ENCODE measurements around the gene KBTBD4.
A peak's percentile ranks its signal among the peaks of the same experiment; 100 is the strongest.

The KBTBD4 gene

GRCh38 chr11:47599902-47600301 is 21.1 kb upstream of the KBTBD4 start:
- TF ChIP-seq CTCF (IDR thresholded peaks at IDR 0.05; ENCODE audit: low read depth, low read length) = no peak
- no peak overlapping the region for H3K4me3 ChIP-seq (ENCODE audit: low read depth, low read length)

DNA sequence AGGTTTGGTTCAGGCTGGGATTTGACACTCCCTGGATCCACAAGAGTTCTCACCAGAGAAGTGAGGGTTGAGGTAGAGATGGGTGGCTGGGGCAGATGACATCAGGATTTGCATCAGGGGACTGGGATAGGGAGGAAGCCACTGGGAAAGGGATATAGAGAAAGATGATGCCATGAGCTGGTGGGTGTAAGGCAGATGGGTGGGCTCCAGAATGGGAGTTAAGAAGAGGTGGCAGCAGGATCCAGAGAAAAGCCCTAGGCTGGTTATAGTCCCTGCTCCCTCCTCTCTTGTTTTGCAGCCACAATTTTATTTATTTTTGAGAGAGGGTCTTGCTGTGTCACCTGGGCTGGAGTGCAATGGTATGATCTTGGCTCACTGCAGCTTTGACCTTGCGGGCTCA is 17.2 kb upstream of the KBTBD4 start:
- TF ChIP-seq CTCF (IDR thresholded peaks at IDR 0.05; ENCODE audit: low read depth, low read length) = no peak
- no peak overlapping the region for H3K4me3 ChIP-seq (ENCODE audit: low read depth, low read length)

DNA sequence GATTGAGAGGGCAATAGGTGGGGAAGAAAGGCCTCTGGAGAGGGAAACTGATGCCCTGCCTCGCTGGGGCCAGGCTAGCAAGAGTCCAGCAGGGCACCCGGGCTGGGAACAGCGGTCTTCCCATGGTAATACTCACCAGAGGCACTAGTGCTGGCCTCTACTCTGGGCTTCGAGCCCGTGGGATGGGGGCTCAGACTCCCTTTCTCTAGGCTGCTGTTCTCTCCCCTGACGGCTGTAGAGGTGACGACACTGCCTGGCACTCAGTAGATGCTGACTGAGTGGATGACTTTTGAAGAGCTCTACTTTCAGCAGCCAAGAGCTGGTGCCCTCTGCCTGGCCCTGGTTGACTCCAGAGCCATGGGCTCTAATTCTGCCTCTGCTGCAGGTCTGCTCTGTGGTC is 16.3 kb upstream of the KBTBD4 start:
- TF ChIP-seq CTCF (IDR thresholded peaks at IDR 0.05; ENCODE audit: low read depth, low read length) = no peak
- no peak overlapping the region for H3K4me3 ChIP-seq (ENCODE audit: low read depth, low read length)

DNA sequence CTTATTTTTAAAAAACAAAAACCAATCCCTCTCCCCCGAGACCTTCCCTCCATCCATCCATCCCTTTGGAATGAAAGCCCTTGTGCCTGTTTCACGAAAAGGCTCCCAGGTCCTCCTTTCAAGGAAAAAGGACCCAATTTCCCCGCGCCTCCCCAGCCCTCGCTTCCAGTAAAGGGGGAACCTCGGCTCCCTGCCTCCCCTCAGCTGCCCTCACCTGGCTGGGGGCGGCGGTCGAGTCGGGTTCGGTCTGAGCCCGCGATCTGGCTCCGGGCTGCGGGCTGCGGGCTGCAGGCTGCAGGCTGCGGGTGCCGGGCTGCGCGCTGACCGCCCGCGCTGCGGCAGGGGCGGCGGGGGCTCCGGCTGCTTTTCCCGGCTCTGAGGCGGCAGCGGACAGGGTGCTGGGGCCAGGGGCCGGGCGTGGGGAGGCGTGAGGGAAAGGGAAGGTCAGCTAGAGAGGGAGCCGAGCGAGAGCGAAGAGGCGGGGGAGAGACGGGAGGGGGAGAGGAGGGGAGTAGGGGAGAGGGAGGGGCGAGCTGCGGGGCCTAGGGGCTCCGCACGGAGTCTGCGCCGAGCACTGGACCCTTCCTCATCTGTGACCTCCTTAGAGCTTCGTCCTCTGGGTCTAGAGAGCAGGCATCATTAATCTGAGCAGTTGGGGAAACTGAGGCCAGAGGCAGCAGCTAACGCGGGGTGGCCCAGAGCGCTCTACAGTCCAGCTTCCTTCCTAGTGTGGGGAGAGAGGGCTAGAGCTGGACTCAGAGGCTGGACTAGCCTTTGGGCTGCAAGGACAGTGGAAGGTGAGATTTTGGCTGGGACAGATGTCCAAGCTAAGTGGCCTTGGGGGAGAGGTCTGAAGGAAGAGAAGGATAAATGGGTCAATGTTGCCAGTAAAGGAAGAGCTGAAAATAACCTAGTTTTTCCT is 15.4 kb upstream of the KBTBD4 start, which contains the start of gene C1QTNF4:
TSS of gene C1QTNF4 (minus strand) at position 478 of the 922 bp plus-strand sequence. CDS start 3,601 bp downstream, outside the sequence.
- H3K4me3 ChIP-seq (ENCODE audit: low read depth, low read length) = peak within 1 kb of the TSS; percentile 24
- no peak for TF ChIP-seq CTCF (IDR thresholded peaks at IDR 0.05; ENCODE audit: low read depth, low read length)

- no peak for TF ChIP-seq CTCF (IDR thresholded peaks at IDR 0.05; ENCODE audit: low read depth, low read length)
Observed at GRCh38 chr11:47593492-47593933, 14.7 kb upstream of the KBTBD4 start.

DNA sequence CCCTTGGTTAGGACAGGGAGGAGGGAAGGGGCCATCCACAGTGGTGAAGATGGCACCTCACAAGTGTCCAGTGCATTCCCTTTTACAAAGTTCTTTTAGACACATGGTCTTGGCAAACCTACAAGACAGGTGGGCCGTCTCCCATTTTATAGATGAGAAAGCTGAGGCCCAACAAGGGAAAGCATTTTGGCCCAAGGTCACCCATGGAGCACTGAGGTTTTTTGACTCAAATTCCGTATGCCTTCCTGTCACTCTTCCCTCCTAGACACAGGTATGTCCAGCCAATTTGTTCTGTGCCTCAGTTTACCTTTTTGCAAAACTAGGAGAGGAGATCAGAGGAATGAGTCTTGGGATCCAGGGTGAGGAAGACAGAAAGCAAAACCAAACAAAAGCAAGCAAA is 14.2 kb upstream of the KBTBD4 start:
- H3K4me3 ChIP-seq (ENCODE audit: low read depth, low read length) = no peak overlapping the region
- TF ChIP-seq CTCF (IDR thresholded peaks at IDR 0.05; ENCODE audit: low read depth, low read length) = no peak

More at GRCh38 chr11:47593492-47593933, 14.7 kb upstream of the KBTBD4 start:
- H3K4me3 ChIP-seq (ENCODE audit: low read depth, low read length) = no peak overlapping the region

DNA sequence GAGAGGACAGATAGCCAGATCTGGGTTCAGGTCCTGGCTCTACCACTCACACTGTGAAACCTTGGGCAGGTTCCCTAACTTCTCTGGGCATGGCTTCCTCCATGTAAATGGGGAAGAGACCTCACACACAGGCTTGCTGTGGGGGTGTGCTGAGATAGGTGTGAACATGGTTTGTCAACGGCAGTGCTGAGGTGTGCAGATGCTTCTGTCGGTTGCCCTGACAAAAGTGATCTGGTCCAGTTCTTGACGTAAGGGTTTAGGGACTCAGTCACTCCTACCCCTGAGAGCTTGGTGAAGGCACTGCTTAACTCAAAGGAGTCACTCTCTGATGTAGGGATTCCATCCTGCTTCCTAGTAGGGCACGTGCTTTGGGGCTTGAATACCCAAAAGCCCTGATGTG is 13.5 kb upstream of the KBTBD4 start:
- TF ChIP-seq CTCF (IDR thresholded peaks at IDR 0.05; ENCODE audit: low read depth, low read length) = no peak
- H3K4me3 ChIP-seq (ENCODE audit: low read depth, low read length) = no peak overlapping the region

All from WI38 (cell line).